ENCODE data around the gene PIF1. TPM values are rescaled to one million over a fixed set of nuclear protein-coding genes. Genes with fewer than 3 reads are reported as not detected.

Gene PIF1
- total RNA-seq, 1 experiment from 2014 or later: 13.4 TPM

DNA sequence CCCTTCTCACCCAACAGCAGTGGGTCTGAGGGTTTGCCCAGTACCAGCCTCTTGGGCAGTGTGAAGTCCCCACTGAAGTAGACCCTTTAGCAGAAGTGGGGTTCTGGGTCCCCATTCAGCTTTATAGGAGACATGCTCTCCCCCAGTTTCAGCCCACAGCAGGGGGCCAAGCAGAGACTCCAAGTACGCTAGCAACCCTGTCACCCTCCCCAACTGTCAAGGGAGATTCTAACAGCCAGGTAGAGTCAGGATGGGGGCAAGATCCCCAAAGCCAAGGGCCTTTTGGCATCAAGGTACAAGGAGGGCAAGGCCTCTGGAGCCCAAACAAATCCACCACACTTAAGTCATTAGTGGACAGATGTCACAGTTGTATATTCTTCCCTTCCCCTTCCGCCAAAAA lies 51.8 kb downstream of the PIF1 start:
- Mint-ChIP-seq H3K27ac (ENCODE audit: low read depth, unreplicated experiment) (no peak overlapping the region), H3K36me3 (ENCODE audit: insufficient read depth, unreplicated experiment) (no peaks in the 10 kb centered on the region), H3K27me3 (ENCODE audit: insufficient read depth, unreplicated experiment) (peaks cover 11% of the 10 kb centered on the region), H3K4me1 (ENCODE audit: insufficient read depth, unreplicated experiment) (no peaks in the 10 kb centered on the region), H3K4me3 (ENCODE audit: unreplicated experiment) (no peak overlapping the region), H3K9me3 (ENCODE audit: unreplicated experiment) (no peaks in the 10 kb centered on the region)
- no peak for DNase-seq (ENCODE audit: unreplicated experiment)
- CTCF ChIA-PET: no interaction called here
- intact Hi-C loops (cut with micrococcal nuclease): no loop called here
- TF ChIP-seq, protein P1, sequence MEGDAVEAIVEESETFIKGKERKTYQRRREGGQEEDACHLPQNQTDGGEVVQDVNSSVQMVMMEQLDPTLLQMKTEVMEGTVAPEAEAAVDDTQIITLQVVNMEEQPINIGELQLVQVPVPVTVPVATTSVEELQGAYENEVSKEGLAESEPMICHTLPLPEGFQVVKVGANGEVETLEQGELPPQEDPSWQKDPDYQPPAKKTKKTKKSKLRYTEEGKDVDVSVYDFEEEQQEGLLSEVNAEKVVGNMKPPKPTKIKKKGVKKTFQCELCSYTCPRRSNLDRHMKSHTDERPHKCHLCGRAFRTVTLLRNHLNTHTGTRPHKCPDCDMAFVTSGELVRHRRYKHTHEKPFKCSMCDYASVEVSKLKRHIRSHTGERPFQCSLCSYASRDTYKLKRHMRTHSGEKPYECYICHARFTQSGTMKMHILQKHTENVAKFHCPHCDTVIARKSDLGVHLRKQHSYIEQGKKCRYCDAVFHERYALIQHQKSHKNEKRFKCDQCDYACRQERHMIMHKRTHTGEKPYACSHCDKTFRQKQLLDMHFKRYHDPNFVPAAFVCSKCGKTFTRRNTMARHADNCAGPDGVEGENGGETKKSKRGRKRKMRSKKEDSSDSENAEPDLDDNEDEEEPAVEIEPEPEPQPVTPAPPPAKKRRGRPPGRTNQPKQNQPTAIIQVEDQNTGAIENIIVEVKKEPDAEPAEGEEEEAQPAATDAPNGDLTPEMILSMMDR (IDR thresholded peaks at IDR 0.05; ENCODE audit: unreplicated experiment): no peak
- BruUV-seq (replicated peaks): no TSS peak
- POLR2A ChIA-PET: no interaction called here

GRCh38 chr15:64772964-64773363 lies 52.5 kb downstream of the PIF1 start:
- no peak overlapping the region for H3K27ac Mint-ChIP-seq (ENCODE audit: low read depth, unreplicated experiment)
- DNase-seq (ENCODE audit: unreplicated experiment): no peak
- no TSS peak for BruUV-seq (replicated peaks)
- H3K4me1 Mint-ChIP-seq (ENCODE audit: insufficient read depth, unreplicated experiment): peaks cover 2% of the 10 kb centered on the region
- H3K9me3 Mint-ChIP-seq (ENCODE audit: unreplicated experiment): no peaks in the 10 kb centered on the region
- ChIA-PET POLR2A (no interaction called here), CTCF (no interaction called here)
- peaks cover 11% of the 10 kb centered on the region for H3K27me3 Mint-ChIP-seq (ENCODE audit: insufficient read depth, unreplicated experiment)
- no peaks in the 10 kb centered on the region for H3K36me3 Mint-ChIP-seq (ENCODE audit: insufficient read depth, unreplicated experiment)
- intact Hi-C loops (cut with micrococcal nuclease): no loop called here
- TF ChIP-seq, protein P1 (IDR thresholded peaks at IDR 0.05; ENCODE audit: unreplicated experiment): no peak
- no peak overlapping the region for H3K4me3 Mint-ChIP-seq (ENCODE audit: unreplicated experiment)

- Mint-ChIP-seq H3K27ac (ENCODE audit: low read depth, unreplicated experiment) (no peak overlapping the region), H3K27me3 (ENCODE audit: insufficient read depth, unreplicated experiment) (peaks cover 11% of the 10 kb centered on the region), H3K36me3 (ENCODE audit: insufficient read depth, unreplicated experiment) (no peaks in the 10 kb centered on the region), H3K4me1 (ENCODE audit: insufficient read depth, unreplicated experiment) (peaks cover 5% of the 10 kb centered on the region), H3K9me3 (ENCODE audit: unreplicated experiment) (no peaks in the 10 kb centered on the region), H3K4me3 (ENCODE audit: unreplicated experiment) (no peak overlapping the region)
- ChIA-PET POLR2A (no interaction called here), CTCF (no interaction called here)
- no TSS peak for BruUV-seq (replicated peaks)
- intact Hi-C loops (cut with micrococcal nuclease): no loop called here
- no peak for DNase-seq (ENCODE audit: unreplicated experiment)
- TF ChIP-seq, protein P1 (IDR thresholded peaks at IDR 0.05; ENCODE audit: unreplicated experiment): no peak
Observed at GRCh38 chr15:64772488-64772887, 53.0 kb downstream of the PIF1 start.

DNA sequence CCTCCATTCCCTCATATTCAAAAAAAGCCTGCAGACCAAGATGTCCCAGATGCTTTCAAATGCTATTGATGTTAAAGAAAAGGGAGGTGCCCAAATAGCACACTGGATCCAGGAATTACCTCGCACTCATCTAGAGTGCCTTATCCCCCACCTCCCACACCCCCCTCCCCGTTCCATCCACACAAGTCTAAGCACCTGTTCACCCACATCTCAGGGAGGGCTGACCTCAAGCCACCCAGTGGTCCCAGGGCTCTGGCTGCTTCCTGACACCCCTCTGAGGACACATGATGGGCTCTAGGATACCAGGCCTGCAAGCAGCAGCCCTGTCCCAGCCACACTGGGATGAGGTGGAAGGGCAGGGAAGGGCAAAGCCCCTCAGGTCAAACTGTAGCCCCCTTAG lies 54.8 kb downstream of the PIF1 start:
- no TSS peak for BruUV-seq (replicated peaks)
- Mint-ChIP-seq H3K9me3 (ENCODE audit: unreplicated experiment) (no peaks in the 10 kb centered on the region), H3K27me3 (ENCODE audit: insufficient read depth, unreplicated experiment) (peaks cover 11% of the 10 kb centered on the region), H3K4me3 (ENCODE audit: unreplicated experiment) (no peak overlapping the region), H3K36me3 (ENCODE audit: insufficient read depth, unreplicated experiment) (no peaks in the 10 kb centered on the region), H3K27ac (ENCODE audit: low read depth, unreplicated experiment) (no peak overlapping the region), H3K4me1 (ENCODE audit: insufficient read depth, unreplicated experiment) (peaks cover 5% of the 10 kb centered on the region)
- TF ChIP-seq, protein P1 (IDR thresholded peaks at IDR 0.05; ENCODE audit: unreplicated experiment): no peak
- DNase-seq (ENCODE audit: unreplicated experiment): no peak
- POLR2A ChIA-PET: interaction anchor here (0.6 to 1.2 kb wide), 3 partner anchors 10 to 38 kb away, joined by 3 read pairs; no protein-coding TSS in a partner anchor
- CTCF ChIA-PET: interaction anchor here (0.6 to 0.7 kb wide), 4 partner anchors 41 to 519 kb away, joined by 3 to 6 read pairs (median 4); no protein-coding TSS in a partner anchor
- intact Hi-C loops (cut with micrococcal nuclease): no loop called here

Data from MCF 10A (cell line).